Transverse colon (tissue), 4 donors: ENCODE measurements around the gene DRC3.

ENCODE experiments used
- CTCF ChIP-seq, 5 experiments: fragments of 200-600 bp in 3 of 5; fragments of 450-650 bp in 2 of 5; sonication (generic) in 3 of 5; IDR thresholded peaks; 1 replicate in 2 of 5; 2 replicates in 3 of 5; pipeline ENCODE4 v1.5.1; 2016 to 2017; ENCODE audit warnings: antibody characterized with exemption in 5 of 5, inconsistent platforms in 3 of 5, mild to moderate bottlenecking in 2 of 5, moderate library complexity in 1 of 5
- POLR2AphosphoS5 ChIP-seq, 3 donors: sonication (generic); formaldehyde crosslinking; IDR thresholded peaks; one replicate each; pipeline ENCODE4 v1.6.1; 2016; ENCODE audit warnings: antibody characterized with exemption in 3 of 3

DNA sequence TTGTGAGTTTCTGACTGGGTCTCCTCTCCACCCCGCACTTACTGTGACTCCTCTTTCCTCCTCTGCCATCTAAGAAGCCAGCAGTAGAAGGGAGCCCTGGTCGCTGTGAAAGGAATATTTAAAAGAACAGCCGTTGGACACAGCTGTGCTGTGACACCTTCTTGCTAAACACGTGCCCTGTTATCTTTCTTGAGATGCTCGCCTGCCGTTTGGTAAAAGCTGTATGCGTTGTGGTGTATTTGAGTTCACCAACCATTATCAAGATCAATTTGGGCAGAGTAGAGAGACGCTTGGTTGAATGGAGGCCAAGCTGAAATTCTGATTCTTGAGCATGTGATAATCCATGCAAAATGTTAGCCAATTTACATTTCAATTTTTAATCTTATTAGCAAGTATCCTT, 70.3 kb downstream of the DRC3 start:
- TF ChIP-seq POLR2AphosphoS5 (IDR thresholded peaks at IDR 0.05) (no peak), CTCF (IDR thresholded peaks at IDR 0.05) (no peak)
